Activated CD4-positive, alpha-beta T cell treated with anti-CD3 and anti-CD28 coated beads, Interleukin-2, amount 50 U/mL, for 4 hours (primary cell): Measurements from ENCODE around the gene CLCN2.

Source experiments
- DNase-seq, 2 experiments: peaks; one replicate each; pipeline ENCODE4 v3.0.0-alpha.2; 2020

The CLCN2 gene

DNA sequence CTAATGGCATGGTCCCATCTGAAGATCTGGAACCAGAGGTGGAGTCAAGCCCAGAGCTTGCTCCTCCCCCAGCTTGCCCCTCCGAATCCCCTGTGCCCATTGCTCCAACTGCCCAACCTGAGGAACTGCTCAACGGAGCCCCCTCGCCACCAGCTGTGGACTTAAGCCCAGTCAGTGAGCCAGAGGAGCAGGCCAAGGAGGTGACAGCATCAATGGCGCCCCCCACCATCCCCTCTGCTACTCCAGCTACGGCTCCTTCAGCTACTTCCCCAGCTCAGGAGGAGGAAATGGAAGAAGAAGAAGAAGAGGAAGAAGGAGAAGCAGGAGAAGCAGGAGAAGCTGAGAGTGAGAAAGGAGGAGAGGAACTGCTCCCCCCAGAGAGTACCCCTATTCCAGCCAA, 39.7 kb downstream of the CLCN2 start:
- DNase-seq = no peak

DNA sequence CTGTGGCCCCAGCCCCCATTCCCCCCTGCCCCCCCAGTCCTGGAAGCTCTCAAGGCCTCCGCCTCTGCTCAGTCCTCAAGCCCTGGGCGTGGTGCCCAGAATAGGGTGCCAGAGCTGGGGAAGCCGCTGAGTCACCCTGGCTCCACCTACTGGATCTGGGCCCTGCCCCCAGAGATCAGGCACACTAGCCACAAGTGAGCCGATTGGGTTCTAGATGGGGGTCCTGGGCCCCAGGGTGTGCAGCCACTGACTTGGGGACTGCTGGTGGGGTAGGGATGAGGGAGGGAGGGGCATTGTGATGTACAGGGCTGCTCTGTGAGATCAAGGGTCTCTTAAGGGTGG, 41.3 kb downstream of the CLCN2 start:
- peak; percentile 52 to 55 for DNase-seq

DNA sequence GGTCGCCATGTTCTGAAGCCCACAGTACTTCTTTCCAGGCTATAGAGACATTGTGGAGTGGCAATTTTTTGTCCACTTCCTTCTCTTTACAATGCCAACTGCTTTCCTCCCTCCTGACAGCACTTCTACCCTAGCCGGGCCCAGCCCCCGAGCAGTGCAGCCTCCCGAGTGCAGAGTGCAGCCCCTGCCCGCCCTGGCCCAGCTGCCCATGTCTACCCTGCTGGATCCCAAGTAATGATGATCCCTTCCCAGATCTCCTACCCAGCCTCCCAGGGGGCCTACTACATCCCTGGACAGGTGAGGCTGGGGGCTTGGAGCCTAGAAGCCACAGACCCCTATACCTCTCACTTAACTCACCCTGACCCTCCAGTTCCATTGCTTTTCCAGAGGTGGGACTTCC, 44.2 kb downstream of the CLCN2 start:
- DNase-seq = no peak

DNA sequence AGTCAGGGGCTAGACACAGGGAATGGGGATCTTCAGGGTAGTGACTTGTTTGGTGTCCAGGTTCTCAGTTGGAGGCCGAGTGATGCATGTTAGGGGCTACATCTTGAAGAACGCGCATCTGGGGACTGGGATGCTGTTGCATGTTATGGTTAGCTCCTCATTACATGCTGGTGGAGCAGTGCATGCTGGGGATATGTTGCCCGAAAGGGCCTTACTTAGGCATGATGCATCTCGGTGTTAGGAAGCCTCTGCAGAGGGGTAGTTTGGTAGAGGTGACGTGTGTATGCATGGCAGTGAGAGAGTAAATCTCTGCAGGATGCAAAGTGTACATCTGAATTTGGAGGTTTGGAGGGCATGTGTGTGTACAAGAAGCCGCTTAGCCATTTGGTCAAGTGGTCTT, 44.6 kb downstream of the CLCN2 start:
- no peak for DNase-seq

DNA sequence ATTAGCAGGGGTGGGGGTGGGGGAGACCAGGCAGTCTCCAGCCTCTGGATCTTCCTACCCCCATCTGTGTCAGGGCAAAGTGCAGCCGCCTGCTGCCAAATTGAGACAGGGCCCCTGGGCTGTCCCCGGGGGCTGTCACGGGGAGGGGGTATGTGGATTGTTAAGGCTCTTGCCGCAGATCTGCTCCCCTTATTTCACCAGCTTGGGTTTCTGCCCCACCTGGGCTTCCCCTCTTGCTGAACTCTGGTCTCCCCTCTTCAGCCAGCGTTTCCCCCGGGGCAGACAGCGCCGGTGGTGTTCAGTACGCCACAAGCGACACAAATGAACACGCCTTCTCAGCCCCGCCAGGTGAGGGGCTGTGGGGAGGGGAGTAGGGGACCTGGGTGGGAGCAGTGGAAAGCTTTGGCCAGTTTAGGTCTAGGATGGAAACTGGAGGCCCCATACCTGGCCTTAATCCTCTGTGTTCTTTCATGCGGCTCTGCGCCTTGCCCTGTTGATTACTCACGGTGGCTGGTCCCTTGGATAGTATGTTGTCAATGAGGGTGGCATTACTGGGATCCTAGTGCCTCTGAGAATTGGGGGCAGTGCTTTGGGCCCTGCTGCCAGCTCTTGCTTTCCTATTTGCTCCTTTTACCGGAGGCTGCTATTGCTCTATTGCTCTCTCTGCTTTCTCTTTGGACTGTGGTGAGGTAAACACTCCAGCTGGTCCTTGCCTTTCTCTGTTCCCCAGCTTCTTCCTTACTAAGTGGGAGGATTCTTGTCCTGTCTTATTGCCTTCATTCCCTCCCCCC, 45.3 kb downstream of the CLCN2 start:
- DNase-seq = no peak

DNA sequence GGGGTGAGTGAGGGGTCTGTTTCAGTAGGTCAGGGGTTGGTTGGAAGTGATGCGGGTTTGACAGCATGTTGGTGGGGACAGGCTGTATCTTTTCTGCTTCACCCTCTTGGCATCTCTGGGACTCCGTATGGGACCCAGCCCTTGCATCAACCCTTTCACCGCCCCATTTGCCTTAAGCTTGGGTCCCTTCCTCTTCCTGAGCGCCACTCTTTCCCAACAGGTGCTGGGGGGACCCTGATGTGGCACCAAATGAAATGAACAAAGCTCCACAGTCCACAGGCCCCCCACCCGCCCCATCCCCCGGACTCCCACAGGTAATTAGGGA, 45.9 kb downstream of the CLCN2 start:
- no peak for DNase-seq

DNA sequence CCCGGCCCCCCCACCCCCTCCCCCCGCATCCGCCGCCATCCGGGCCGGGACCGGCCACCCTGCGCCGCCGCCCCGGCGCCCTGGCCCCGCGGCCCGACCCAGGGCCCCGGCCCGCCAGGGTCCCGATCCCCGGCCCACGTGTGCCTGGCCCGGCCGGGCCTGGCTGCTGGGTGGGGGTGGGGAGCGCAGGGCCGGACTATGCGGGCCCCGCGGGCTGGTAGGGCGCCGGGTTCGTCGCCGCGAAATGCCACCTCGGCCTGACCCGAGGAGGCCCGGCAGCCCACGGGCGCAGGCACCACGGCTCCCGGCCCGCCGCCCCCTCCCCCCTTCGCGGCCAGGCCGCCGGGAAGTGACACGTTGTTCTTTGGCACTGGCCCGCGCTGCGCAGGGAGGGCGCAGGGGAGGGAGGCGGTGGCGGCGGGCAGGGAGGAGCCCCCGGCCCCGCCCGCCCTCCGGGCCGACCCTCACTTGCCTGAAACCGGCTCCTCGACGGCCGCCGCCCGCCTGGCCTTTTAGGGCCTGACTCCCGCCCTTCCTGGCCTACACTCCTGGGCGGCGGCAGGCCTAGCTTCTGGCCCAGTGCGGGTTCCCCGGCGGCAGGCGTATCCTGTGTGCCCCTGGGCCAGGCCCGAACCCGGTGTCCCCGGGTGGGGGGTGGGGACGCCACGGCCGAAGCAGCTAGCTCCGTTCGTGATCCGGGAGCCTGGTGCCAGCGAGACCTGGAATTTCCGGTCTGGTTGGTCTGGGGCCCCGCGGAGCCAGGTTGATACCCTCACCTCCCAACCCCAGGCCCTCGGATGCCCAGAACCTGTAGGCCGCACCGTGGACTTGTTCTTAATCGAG, 46.5 kb downstream of the CLCN2 start:
- peak; percentile 50 to 53 for DNase-seq

DNA sequence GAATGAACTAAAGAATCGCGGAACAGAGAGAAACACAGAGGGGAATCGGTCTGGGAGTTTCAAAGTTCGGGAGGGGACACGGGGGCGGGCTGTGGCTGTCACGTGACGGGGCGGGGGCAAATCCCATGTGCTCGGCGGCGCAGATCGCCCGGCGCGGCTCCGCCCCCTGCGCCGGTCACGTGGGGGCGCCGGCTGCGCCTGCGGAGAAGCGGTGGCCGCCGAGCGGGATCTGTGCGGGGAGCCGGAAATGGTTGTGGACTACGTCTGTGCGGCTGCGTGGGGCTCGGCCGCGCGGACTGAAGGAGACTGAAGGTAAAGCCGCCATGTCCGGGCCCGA, 47.1 kb downstream of the CLCN2 start, which contains the start of gene EIF4G1:
EIF4G1 (plus strand) TSS at position 244 of the 337 bp plus-strand sequence. CDS start 1,191 bp downstream, outside the sequence.
- DNase-seq = peak; percentile 89 to 90

DNA sequence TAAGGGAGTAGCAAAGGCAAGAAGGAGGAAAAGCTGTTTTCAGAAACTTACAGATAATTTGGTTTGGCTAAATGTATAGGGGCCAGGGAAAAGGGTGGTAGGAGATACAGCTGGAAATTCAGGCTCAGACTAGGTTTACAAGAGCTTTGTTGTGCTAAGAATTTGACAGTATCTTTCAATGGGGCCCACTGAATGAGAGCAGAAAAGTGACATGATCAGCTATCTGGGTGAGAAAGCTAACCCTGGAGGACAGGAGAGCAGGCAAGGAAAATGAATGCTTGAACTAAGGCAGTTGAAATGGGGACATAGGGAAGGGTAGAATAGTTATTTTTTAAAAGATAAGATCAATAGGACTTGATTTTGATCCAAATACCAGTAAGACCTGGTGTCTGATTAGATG, 49.8 kb downstream of the CLCN2 start:
- DNase-seq = no peak

DNA sequence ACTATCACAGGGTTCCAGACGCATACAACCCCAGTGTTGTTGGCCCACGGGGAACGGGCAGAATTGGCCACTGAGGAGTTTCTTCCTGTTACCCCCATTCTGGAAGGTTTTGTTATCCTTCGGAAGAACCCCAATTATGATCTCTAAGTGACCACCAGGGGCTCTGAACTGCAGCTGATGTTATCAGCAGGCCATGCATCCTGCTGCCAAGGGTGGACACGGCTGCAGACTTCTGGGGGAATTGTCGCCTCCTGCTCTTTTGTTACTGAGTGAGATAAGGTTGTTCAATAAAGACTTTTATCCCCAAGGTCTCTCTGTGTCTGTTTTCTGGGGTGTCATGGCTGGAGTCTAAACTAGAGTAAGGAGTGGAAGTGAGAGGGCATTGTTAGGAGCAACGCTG, 52.7 kb downstream of the CLCN2 start:
- DNase-seq = no peak

DNA sequence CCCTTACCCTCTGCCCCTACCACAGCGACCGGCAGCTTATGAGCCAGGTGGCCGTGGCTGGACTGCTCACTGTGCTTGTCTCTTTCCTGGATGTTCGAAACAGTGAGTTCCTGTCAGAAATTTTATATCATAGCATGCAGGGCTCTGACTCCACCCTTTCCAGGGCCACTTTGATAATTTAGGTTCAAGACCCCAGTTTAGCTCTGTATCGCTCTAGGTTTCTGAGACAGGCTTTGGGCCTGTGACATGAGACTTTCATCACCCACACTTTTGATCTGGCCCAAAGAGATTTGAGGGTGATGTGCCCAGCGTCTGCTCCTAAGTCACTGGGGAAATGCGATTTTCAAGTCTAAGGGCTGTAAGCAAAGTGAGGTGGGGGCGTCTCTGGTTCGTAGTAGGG, 53.5 kb downstream of the CLCN2 start:
- no peak for DNase-seq

DNA sequence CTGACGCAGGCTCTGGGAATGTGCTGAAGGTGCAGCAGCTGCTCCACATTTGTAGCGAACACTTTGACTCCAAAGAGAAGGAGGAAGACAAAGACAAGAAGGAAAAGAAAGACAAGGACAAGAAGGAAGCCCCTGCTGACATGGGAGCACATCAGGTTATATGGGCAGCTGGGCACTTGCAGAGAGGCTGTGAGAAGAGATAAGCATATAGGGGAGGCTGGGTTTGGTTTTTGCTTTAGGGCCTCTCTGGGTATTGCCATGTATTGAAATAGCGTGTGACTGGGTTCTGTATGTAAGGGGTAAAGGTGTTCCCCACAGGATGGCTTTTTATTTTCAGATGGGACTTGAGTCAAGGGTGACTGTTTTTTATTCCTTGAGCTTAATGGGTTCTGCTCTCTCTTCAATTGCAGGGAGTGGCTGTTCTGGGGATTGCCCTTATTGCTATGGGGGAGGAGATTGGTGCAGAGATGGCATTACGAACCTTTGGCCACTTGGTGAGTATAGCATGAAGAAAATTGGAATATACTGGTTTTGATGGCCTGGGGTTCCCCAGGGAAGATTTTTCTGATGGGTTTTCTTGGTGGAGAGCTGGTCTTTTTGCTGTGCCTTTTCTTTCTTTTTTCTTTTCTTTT, 54.9 kb downstream of the CLCN2 start:
- DNase-seq = no peak

DNA sequence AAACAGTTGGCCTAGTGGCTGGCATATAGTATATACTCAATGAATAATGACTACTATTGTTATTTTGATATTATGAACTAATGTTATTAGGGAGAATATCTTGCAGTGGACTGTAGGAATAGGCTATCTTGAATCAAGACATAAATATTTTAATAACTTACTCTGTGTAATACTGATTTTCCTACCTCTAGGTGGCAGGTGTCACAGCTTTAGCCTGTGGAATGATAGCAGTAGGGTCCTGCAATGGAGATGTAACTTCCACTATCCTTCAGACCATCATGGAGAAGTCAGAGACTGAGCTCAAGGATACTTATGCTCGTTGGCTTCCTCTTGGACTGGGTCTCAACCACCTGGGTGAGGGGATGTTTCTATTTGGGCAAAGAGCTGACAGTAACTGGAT, 55.8 kb downstream of the CLCN2 start:
- no peak for DNase-seq

DNA sequence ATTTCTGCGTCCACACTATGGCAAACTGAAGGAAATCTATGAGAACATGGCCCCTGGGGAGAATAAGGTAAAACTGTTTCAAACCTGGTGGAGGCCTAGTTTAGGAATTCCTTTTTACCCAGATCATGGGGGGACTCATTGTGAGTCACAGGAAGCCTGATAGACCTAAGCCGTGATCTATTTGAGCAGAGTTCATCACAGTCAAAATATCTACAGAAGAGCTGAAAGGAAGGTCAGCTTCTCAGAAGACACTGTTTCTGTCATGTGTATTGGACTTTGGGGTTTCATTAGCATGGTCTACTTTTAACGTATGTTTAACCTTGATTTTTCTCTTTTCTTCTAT, 61.1 kb downstream of the CLCN2 start:
- DNase-seq = no peak

DNA sequence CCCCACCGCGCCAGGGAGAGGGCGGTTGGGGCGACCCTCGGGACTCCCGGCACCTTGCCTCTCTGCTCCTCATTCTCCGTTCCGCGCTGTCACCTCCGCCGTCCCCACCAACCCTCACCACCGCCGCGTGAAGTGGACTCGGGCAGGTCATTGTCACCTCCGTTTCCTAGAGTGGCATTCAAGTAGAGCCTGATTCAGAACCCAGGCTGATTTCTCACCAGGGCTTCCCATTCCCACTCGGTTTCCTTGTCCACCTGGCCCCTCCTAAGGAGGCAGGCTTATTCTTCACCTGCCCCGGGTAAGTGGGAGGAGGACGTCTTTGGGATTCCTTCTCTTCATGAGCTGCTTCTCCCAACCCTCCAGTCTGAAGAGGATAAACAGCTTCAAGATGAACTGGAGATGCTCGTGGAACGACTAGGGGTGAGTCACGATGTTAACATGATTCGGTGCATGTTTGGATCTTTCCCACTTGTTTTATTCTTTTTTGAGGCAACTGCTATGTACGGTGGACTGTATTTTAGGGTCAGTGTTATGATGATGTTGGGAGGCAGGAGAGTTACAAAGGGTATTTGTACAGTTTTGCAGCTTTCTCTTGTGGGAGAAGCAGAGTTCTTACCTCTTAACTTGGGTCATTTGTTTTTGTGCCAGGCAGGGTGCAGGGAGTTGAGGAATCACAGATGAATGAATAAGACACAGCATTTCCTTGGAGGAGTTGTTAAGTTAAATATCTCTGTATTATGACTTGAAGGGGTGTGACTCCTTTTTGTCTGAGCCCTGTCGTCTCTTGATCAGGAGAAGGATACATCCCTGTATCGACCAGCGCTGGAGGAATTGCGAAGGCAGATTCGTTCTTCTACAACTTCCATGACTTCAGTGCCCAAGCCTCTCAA, 61.7 kb downstream of the CLCN2 start:
- no peak for DNase-seq

DNA sequence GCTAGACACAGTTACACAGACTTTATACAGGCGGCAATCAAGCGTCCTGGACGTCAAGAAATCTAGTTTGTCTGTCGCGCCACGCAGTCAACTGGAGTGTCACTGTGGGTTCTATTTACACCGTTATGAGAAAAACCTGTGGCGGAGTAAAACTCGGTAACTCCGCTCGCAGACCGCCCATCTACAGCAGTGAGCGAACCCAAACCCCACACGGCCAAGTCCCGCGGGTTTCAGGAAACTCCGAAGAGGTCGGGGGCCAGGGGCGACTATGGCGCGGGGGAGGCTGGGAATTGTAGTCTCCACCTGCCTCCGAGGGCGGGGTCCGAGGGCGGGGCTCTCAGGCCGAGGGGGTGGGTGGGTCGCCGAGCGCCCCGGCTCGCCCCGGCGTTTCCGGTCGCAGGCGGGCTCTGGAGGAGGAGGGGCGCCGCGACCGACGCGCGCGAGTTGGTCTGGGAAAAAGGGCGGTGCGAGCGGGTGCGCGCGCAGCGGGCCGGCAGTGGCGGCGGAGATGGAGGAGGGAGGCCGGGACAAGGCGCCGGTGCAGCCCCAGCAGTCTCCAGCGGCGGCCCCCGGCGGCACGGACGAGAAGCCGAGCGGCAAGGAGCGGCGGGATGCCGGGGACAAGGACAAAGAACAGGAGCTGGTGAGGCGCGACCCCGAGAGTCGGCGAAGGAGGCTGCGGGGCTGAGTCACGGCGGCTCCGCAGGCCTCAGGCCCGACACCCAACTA, 62.5 kb downstream of the CLCN2 start, which contains the start of gene PSMD2:
PSMD2 (plus strand) TSS at position 483 of the 729 bp plus-strand sequence; CDS start at position 509, 26 bp downstream.
- peak; percentile 98 to 99 for DNase-seq

DNA sequence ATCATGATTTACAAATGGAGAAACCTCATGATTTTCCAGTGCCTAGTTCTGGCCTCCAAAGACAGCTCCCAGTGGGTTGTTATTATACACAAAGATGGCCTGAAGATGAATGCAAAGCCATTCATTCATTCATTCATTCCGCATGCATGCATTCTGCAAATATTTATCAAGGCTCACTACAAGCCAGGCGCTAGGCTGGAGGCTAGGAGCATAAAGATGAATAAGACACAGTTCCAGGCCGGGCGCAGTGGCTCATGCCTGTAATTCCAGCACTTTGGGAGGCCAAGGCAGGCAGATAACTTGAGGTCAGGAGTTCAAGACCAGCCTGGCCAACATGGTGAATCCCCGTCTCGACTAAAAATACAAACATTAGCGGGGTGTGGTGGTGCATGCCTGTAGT, 64.8 kb downstream of the CLCN2 start:
- DNase-seq = no peak
